ENCODE data around the gene RRP1. TPM values are rescaled to one million over a fixed set of nuclear protein-coding genes. Genes with fewer than 3 reads are reported as not detected.

Gene RRP1
- polyA plus RNA-seq, 1 of the 3 experiments (the other 2 are of a cell fraction), result 22.7 TPM

DNA sequence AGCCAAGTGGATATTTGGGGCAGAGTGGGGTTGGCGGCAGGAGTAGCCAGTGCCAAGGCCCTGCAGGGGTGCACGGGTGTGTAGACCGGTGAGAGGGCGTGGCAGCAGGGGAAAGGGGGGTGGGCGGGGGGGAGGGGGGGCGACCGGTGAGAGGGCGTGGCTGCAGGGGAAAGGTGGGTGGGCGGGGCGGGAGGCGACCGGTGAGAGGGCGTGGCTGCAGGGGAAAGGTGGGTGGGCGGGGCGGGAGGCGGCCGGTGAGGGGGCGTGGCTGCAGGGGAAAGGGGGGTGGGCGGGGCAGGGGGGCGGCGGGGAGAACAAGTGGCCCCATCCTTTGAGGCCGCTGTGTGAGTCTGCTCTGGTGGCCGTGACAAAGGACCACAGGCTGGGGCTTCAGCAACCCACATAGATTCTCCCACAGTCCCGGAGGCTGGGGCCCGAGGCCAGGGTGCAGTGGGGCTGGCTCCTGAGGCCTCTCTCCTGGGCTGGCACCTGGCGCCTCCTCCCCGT is 25.8 kb downstream of the RRP1 start:
- H3K79me2 ChIP-seq (ENCODE audit: insufficient read depth), result no peaks in the 10 kb centered on the region
- no peak for DNase-seq
- no peaks in the 10 kb centered on the region for H4K20me1 ChIP-seq (ENCODE audit: insufficient read depth)
- 49% methylated on average over 17 of the region's 27 CpGs for WGBS (ENCODE audit: low lambda C conversion rate)
- TF ChIP-seq MEF2A (IDR thresholded peaks at IDR 0.05; ENCODE audit: borderline replicate concordance, low read depth), result no peak
- TF ChIP-seq, protein P1, sequence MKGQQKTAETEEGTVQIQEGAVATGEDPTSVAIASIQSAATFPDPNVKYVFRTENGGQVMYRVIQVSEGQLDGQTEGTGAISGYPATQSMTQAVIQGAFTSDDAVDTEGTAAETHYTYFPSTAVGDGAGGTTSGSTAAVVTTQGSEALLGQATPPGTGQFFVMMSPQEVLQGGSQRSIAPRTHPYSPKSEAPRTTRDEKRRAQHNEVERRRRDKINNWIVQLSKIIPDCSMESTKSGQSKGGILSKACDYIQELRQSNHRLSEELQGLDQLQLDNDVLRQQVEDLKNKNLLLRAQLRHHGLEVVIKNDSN (IDR thresholded peaks at IDR 0.05; ENCODE audit: borderline replicate concordance, low read depth), result no peak
- no peak for TF ChIP-seq RAD21 (IDR thresholded peaks at IDR 0.05; ENCODE audit: low read length)
- no peak for TF ChIP-seq CHD2 (IDR thresholded peaks at IDR 0.05; ENCODE audit: low read length, partially characterized antibody)
- TF ChIP-seq FOXJ3 (CRISPR knock-in tag; IDR thresholded peaks at IDR 0.05), result no peak
- TF ChIP-seq, protein P2, sequence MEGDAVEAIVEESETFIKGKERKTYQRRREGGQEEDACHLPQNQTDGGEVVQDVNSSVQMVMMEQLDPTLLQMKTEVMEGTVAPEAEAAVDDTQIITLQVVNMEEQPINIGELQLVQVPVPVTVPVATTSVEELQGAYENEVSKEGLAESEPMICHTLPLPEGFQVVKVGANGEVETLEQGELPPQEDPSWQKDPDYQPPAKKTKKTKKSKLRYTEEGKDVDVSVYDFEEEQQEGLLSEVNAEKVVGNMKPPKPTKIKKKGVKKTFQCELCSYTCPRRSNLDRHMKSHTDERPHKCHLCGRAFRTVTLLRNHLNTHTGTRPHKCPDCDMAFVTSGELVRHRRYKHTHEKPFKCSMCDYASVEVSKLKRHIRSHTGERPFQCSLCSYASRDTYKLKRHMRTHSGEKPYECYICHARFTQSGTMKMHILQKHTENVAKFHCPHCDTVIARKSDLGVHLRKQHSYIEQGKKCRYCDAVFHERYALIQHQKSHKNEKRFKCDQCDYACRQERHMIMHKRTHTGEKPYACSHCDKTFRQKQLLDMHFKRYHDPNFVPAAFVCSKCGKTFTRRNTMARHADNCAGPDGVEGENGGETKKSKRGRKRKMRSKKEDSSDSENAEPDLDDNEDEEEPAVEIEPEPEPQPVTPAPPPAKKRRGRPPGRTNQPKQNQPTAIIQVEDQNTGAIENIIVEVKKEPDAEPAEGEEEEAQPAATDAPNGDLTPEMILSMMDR (IDR thresholded peaks at IDR 0.05), result no peak
- no peak for TF ChIP-seq FOXM1 (IDR thresholded peaks at IDR 0.05; ENCODE audit: low read depth)
- no peak for TF ChIP-seq NRF1 (IDR thresholded peaks at IDR 0.05; ENCODE audit: low read depth, low read length)
- no peak for TF ChIP-seq SIN3A (IDR thresholded peaks at IDR 0.05; ENCODE audit: borderline replicate concordance, low read depth, low read length)
- TF ChIP-seq GATA2 (CRISPR knock-in tag; IDR thresholded peaks at IDR 0.05), result no peak
- TF ChIP-seq, protein P3, sequence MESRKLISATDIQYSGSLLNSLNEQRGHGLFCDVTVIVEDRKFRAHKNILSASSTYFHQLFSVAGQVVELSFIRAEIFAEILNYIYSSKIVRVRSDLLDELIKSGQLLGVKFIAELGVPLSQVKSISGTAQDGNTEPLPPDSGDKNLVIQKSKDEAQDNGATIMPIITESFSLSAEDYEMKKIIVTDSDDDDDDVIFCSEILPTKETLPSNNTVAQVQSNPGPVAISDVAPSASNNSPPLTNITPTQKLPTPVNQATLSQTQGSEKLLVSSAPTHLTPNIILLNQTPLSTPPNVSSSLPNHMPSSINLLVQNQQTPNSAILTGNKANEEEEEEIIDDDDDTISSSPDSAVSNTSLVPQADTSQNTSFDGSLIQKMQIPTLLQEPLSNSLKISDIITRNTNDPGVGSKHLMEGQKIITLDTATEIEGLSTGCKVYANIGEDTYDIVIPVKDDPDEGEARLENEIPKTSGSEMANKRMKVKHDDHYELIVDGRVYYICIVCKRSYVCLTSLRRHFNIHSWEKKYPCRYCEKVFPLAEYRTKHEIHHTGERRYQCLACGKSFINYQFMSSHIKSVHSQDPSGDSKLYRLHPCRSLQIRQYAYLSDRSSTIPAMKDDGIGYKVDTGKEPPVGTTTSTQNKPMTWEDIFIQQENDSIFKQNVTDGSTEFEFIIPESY (IDR thresholded peaks at IDR 0.05; ENCODE audit: borderline replicate concordance, low read depth), result no peak
- no peak for TF ChIP-seq GABPA (IDR thresholded peaks at IDR 0.05; ENCODE audit: low read depth)
- no peak for TF ChIP-seq POLR2AphosphoS5 (IDR thresholded peaks at IDR 0.05; ENCODE audit: low read depth, low read length)
- TF ChIP-seq RFX5 (IDR thresholded peaks at IDR 0.05; ENCODE audit: low read length), result no peak
- TF ChIP-seq FOSL2 (IDR thresholded peaks at IDR 0.05; ENCODE audit: borderline replicate concordance, low read depth), result no peak
- no peak for TF ChIP-seq NFIC (IDR thresholded peaks at IDR 0.05; ENCODE audit: borderline replicate concordance)
- no peak for TF ChIP-seq RCOR1 (IDR thresholded peaks at IDR 0.05; ENCODE audit: low read length)
- no peak for TF ChIP-seq TCF12 (IDR thresholded peaks at IDR 0.05)
- no peak overlapping the region for H3K4me3 ChIP-seq (ENCODE audit: low read depth in 2 of 2, low read length in 1 of 2)
- H3K27me3 ChIP-seq (ENCODE audit: insufficient read depth), result no peaks in the 10 kb centered on the region
- H3K9me2 ChIP-seq, result no peaks in the 10 kb centered on the region
- H3F3A ChIP-seq (replicated peaks; ENCODE audit: insufficient read depth), result no peaks in the 10 kb centered on the region
- H3K27ac ChIP-seq (ENCODE audit: low read depth in 2 of 2, low read length in 1 of 2), result no peak overlapping the region
- H3K36me3 ChIP-seq (replicated peaks in 1 of 2; ENCODE audit: control insufficient read depth in 1 of 2, insufficient read depth in 2 of 2, low read length in 1 of 2), result no peaks in the 10 kb centered on the region
- H3K9me3 ChIP-seq, result no peaks in the 10 kb centered on the region
- ChIA-PET POLR2A (no interaction called here), CTCF (interaction anchor here (1.2 kb wide), 1 partner anchor 12 kb away, joined by 4 read pairs; no protein-coding TSS in a partner anchor)
- H3K4me2 ChIP-seq, result no peak overlapping the region
- peaks cover 0 to 6% of the 10 kb centered on the region in 2 experiments; a peak in 1 of 4 replicates for H3K4me1 ChIP-seq (ENCODE audit: control insufficient read depth in 1 of 2, insufficient read depth in 2 of 2, low read depth in 1 of 2, low read length in 1 of 2)
- H2AFZ ChIP-seq (ENCODE audit: low read depth), result no peak overlapping the region
- H3K9ac ChIP-seq, result no peak overlapping the region
